SU-DHL-6 (cell line): ENCODE results near the gene CCND3.

ENCODE experiments used
- H2AFZ ChIP-seq: fragments of 200-600 bp; sonication (generic); 2 replicates; pipeline ENCODE4 v1.6.1; 2014; ENCODE audit warnings: low read depth, mild to moderate bottlenecking, moderate library complexity, mixed read lengths, antibody characterized with exemption, low read length; ENCODE audit not compliant: severe bottlenecking
- H3F3A ChIP-seq: fragments of 200-600 bp; shearing (Covaris generic); 2 replicates; pipeline ENCODE4 v1.6.0; 2016; ENCODE audit warnings: antibody characterized with exemption, mild to moderate bottlenecking; ENCODE audit not compliant: insufficient read depth
- H3K27ac ChIP-seq: fragments of 200-600 bp; sonication (generic); 2 replicates; pipeline ENCODE4 v1.5.1; 2016; ENCODE audit warnings: low read depth, mild to moderate bottlenecking, low read length, moderate library complexity, mixed read lengths
- H3K27me3 ChIP-seq: fragments of 200-600 bp; sonication (generic), shearing (Covaris generic); 2 replicates; pipeline ENCODE4 v1.6.0; 2014; ENCODE audit warnings: mild to moderate bottlenecking, low read length
- H3K36me3 ChIP-seq: fragments of 200-600 bp; sonication (generic); 2 replicates; pipeline ENCODE4 v1.6.1; 2014; ENCODE audit warnings: mild to moderate bottlenecking, low read length, mixed read lengths
- H3K4me2 ChIP-seq: fragments of 300-600, 200-600 bp; shearing (Covaris generic), sonication (generic); 2 replicates; pipeline ENCODE4 v1.6.0; 2014; ENCODE audit warnings: low read length, low read depth, mild to moderate bottlenecking; ENCODE audit not compliant: poor library complexity, severe bottlenecking
- H3K4me3 ChIP-seq: fragments of 200-600 bp; sonication (generic); 2 replicates; pipeline ENCODE4 v1.5.1; 2014; ENCODE audit warnings: antibody characterized with exemption, low read length, mild to moderate bottlenecking, mixed read lengths; ENCODE audit not compliant: insufficient read depth, poor library complexity, severe bottlenecking
- H3K79me2 ChIP-seq: fragments of 200-600 bp; sonication (generic); 2 replicates; pipeline ENCODE4 v1.6.1; 2014; ENCODE audit warnings: mild to moderate bottlenecking, low read length, moderate library complexity; ENCODE audit not compliant: insufficient read depth
- H3K9ac ChIP-seq: fragments of 200-600 bp; sonication (generic); 2 replicates; pipeline ENCODE4 v1.7.0; 2014; ENCODE audit warnings: mild to moderate bottlenecking, low read length
- H3K9me2 ChIP-seq: fragments of 200-600 bp; sonication (generic); replicated peaks from 2 replicates; pipeline ENCODE4 v1.6.1; 2014; ENCODE audit warnings: low read length; ENCODE audit not compliant: insufficient read depth
- H3K9me3 ChIP-seq: fragments of 200-600 bp; sonication (generic); 2 replicates; pipeline ENCODE4 v1.6.1; 2014; ENCODE audit warnings: low read length, mixed read lengths; ENCODE audit not compliant: insufficient read depth
- H4K20me1 ChIP-seq: fragments of 200-600 bp; sonication (generic); 2 replicates; pipeline ENCODE4 v1.6.1; 2014; ENCODE audit warnings: low read depth, mild to moderate bottlenecking, antibody characterized with exemption, low read length, moderate library complexity, mixed read lengths
- CTCF ChIP-seq: fragments of 200-600 bp; sonication (generic); IDR thresholded peaks from one replicate; pipeline ENCODE4 v1.5.1; 2017; ENCODE audit warnings: antibody characterized with exemption, mild to moderate bottlenecking, low read length, moderate library complexity; ENCODE audit not compliant: insufficient read depth, poor library complexity, severe bottlenecking
- EZH2phosphoT487 ChIP-seq: fragments of 200-600 bp; sonication (generic), shearing (Covaris generic); conservative IDR thresholded peaks from 2 replicates; pipeline ENCODE4 v1.6.1; 2018; ENCODE audit warnings: mild to moderate bottlenecking, antibody characterized with exemption, low read length, moderate library complexity, mixed read lengths

CCND3 gene

DNA sequence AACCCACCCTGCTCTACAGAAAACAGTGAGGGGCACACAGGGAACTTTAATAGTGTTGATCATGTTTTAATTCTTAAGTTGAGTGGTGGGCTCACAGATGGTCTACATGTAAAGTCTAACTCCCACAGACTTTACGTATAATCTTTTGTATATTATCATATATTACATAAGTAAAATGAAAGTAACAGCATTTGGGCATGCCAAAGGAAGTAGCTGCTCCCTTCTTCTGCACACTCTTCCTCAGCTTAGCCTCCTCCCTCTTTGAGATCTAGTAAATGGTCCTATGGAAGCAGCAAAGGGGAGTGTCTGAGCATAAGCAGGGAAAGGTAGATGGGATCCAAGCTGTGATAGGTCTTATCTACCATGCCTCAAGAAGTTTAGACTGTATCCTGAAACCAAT is 31.9 kb downstream of the CCND3 start:
- peaks cover 15% of the 10 kb centered on the region for H3K79me2 ChIP-seq
- H3K27ac ChIP-seq, result no peak overlapping the region
- H3K9me2 ChIP-seq, result no peaks in the 10 kb centered on the region
- no peak overlapping the region for H3K4me3 ChIP-seq
- no peak overlapping the region for H2AFZ ChIP-seq
- H3K36me3 ChIP-seq, result peaks cover 18% of the 10 kb centered on the region; the same call in 1 of the 2 replicates
- no peak overlapping the region for H3K4me2 ChIP-seq
- no peaks in the 10 kb centered on the region for H3F3A ChIP-seq
- no peak overlapping the region for H3K9ac ChIP-seq
- H4K20me1 ChIP-seq, result no peaks in the 10 kb centered on the region
- no peak for TF ChIP-seq EZH2phosphoT487
- no peaks in the 10 kb centered on the region for H3K9me3 ChIP-seq
- H3K27me3 ChIP-seq, result no peaks in the 10 kb centered on the region

DNA sequence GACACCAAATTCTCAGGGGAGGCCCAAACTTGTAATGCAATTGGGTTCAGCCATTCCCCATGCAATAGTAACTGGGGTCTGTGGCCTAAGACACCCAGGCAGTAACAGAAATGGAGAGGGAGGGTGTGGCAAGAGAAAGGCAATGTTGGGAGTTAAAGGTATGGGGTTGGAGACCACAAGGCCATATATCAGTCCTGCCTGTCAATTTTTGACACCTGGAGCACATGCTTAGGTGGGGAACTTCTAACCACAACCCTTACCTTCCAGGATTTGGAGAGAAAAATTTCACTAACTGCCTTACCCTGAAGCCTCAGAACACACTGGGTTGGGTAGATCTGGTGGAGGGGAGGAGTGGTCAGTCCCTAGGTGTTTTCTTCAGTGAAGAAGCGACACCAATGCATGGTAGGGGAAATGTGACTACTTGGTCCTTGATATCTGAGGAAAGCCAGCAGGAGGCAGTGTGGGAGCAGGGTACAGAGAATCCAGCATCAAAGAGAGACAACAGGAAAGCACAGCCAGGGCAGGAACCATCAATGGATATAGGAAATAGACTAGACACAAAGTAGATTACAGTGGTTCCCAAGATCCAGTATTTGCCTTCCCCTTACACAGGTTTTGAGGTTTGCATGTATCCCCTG is 39.6 kb downstream of the CCND3 start:
- Histone ChIP-seq H3K79me2 (no peaks in the 10 kb centered on the region), H3K36me3 (peaks cover 7% of the 10 kb centered on the region; the same call in 1 of the 2 replicates), H3K27me3 (no peaks in the 10 kb centered on the region), H3F3A (peaks cover 8% of the 10 kb centered on the region), H3K27ac (no peak overlapping the region), H3K9me2 (no peaks in the 10 kb centered on the region), H3K9me3 (no peaks in the 10 kb centered on the region), H3K4me3 (no peak overlapping the region), H3K9ac (no peak overlapping the region), H3K4me2 (no peak overlapping the region), H4K20me1 (no peaks in the 10 kb centered on the region), H2AFZ (no peak overlapping the region)
- TF ChIP-seq EZH2phosphoT487 (no peak), CTCF (peak; percentile 78)

DNA sequence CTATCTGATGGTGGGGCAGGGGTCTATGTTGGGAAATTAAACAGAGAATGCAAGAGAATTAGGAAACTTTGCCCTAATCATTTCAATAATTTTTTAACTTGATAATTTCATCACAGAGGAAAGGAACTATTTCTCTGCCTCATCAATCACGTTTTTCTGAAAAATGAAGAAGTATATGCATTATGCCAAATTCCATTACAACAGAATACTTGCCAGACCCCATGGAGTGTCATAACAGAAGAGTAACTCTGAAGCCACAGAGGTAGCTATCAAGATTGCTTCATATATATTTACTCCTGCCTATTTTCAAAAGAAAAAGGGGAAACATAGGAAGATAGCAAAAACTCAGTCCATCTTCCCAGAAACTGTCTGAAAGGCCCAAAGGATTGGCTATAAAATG is 40.7 kb downstream of the CCND3 start:
- TF ChIP-seq EZH2phosphoT487 (no peak), CTCF (no peak)
- Histone ChIP-seq H4K20me1 (no peaks in the 10 kb centered on the region), H3K9me3 (no peaks in the 10 kb centered on the region), H3K9me2 (no peaks in the 10 kb centered on the region), H3K27me3 (no peaks in the 10 kb centered on the region), H3K9ac (no peak overlapping the region), H3F3A (peaks cover 17% of the 10 kb centered on the region), H3K79me2 (no peaks in the 10 kb centered on the region; the same call in 1 of the 2 replicates), H3K36me3 (peaks cover 3% of the 10 kb centered on the region; the same call in 1 of the 2 replicates), H2AFZ (no peak overlapping the region), H3K4me2 (no peak overlapping the region), H3K27ac (no peak overlapping the region), H3K4me3 (no peak overlapping the region)

DNA sequence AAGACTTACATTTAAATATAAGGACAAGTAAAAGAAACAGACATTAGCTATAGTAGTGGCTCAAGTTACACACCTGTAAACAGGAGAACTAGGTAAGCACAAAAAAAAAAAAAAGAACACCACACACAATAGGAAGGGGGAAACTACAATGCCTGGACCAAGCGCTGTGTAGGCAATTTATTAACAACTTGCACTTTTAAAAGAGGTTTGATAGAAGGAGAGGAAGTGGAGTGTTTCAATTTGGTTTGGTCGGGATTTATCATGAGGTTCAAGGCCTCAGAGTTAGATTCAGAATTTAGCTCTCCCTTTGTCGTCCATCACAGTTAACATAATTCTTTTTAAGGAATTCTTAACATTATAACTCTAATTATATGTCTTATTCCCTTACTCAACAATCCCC is 45.3 kb downstream of the CCND3 start:
- TF ChIP-seq CTCF (no peak), EZH2phosphoT487 (no peak)
- peaks cover 15% of the 10 kb centered on the region; the same call in 1 of the 2 replicates for H3K36me3 ChIP-seq

More for the DNA sequence above, 45.3 kb downstream of the CCND3 start:
- Histone ChIP-seq H3K27me3 (no peaks in the 10 kb centered on the region), H4K20me1 (0 out of 2 replicates have a peak, but pooled peaks cover 15% of the 10 kb centered on the region), H3K4me2 (peak overlapping the region; percentile 71), H3F3A (peaks cover 39% of the 10 kb centered on the region), H3K4me3 (peak overlapping the region; percentile 94), H3K9me2 (no peaks in the 10 kb centered on the region), H3K27ac (peak overlapping the region; percentile 86), H3K79me2 (peaks cover 34% of the 10 kb centered on the region), H2AFZ (peak overlapping the region; percentile 79), H3K9ac (peak overlapping the region; percentile 87), H3K9me3 (no peaks in the 10 kb centered on the region)
